Retinal pigment epithelial cell (primary cell): ENCODE results near the gene FURIN.

Experiments
- DNase-seq: peaks from one replicate; pipeline ENCODE4 v3.0.0-alpha.2; 2010; ENCODE audit warnings: low read depth
- H3K4me3 ChIP-seq: 2 replicates; pipeline ENCODE4 v1.5.1; 2011; ENCODE audit warnings: mild to moderate bottlenecking, low read length, control low read depth, moderate library complexity
- TF ChIP-seq, protein P1 (sequence below): conservative IDR thresholded peaks from 2 replicates; pipeline ENCODE4 v1.5.1; 2011; ENCODE audit warnings: low read depth, low read length, control low read depth, inconsistent platforms

The FURIN gene

GRCh38 chr15:90859234-90860131 lies 8.9 kb upstream of the FURIN start:
- no peak overlapping the region for H3K4me3 ChIP-seq
- TF ChIP-seq, protein P1, sequence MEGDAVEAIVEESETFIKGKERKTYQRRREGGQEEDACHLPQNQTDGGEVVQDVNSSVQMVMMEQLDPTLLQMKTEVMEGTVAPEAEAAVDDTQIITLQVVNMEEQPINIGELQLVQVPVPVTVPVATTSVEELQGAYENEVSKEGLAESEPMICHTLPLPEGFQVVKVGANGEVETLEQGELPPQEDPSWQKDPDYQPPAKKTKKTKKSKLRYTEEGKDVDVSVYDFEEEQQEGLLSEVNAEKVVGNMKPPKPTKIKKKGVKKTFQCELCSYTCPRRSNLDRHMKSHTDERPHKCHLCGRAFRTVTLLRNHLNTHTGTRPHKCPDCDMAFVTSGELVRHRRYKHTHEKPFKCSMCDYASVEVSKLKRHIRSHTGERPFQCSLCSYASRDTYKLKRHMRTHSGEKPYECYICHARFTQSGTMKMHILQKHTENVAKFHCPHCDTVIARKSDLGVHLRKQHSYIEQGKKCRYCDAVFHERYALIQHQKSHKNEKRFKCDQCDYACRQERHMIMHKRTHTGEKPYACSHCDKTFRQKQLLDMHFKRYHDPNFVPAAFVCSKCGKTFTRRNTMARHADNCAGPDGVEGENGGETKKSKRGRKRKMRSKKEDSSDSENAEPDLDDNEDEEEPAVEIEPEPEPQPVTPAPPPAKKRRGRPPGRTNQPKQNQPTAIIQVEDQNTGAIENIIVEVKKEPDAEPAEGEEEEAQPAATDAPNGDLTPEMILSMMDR, result no peak
- no peak for DNase-seq

GRCh38 chr15:90860450-90860849 lies 7.9 kb upstream of the FURIN start:
- TF ChIP-seq, protein P1, result no peak
- no peak for DNase-seq
- H3K4me3 ChIP-seq, result no peak overlapping the region

GRCh38 chr15:90860942-90861675 lies 7.3 kb upstream of the FURIN start:
- no peak overlapping the region for H3K4me3 ChIP-seq
- TF ChIP-seq, protein P1, result no peak
- no peak for DNase-seq

DNA sequence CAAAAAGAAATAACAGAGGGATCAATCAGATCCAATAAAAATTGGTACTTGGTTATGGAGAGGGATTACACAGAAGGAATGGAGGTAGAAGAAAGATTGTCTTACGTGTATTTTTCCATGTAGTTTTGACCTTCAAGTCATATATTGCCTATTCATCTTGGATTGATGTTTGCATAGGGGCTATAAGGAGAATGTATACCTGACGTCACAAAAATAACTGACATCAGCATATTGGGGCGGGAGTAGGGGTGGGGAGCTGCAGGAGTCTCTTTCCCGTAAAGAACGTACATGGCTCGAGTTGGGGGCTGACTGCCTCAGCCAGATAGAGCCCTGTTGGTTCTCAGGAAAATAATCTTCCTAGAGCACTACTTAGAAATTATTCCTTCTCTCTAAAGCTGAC lies 5.9 kb upstream of the FURIN start:
- no peak overlapping the region for H3K4me3 ChIP-seq
- TF ChIP-seq, protein P1, result no peak
- no peak for DNase-seq

- H3K4me3 ChIP-seq, result no peak overlapping the region
- TF ChIP-seq, protein P1, result no peak
- no peak for DNase-seq
Measured at GRCh38 chr15:90862964-90863778, 5.2 kb upstream of the FURIN start.

DNA sequence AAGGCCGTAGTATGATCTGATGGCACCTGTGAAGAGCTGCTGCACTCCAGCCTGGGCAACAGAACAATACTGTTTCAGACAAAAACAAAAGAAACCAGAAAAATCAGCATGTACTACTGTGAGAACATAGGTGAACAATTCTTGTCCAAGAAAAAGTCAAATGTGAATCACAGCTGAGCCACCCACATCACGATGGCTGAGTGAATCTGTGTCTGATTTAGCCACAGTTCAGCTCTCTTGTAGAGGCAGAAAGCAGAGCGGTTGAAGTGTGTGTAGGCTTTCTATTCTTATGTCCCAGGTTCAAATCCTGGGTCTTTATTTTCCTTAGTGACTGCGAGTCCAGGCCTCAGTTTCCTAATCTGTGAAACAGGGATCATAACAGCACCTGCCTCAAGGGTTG lies 4.4 kb upstream of the FURIN start:
- no peak overlapping the region for H3K4me3 ChIP-seq
- TF ChIP-seq, protein P1, result no peak
- no peak for DNase-seq
